ENCODE results near the gene HCN2.

HCN2 gene

GRCh38 chr19:660793-661426, 71.2 kb downstream of the HCN2 start:
- no peak for DNase-seq

- DNase-seq, result peak; percentile 82
These were observed 71.9 kb downstream of the HCN2 start for GRCh38 chr19:661427-662196.

GRCh38 chr19:662207-662961, 72.7 kb downstream of the HCN2 start:
- DNase-seq, result peak; percentile 79

- peak; percentile 97 for DNase-seq
These were observed 73.4 kb downstream of the HCN2 start, which contains the start of gene RNF126 for GRCh38 chr19:662962-663681. TSS of gene RNF126 (minus strand) at chr19:663214. CDS start at chr19:663121, 93 bp downstream.

GRCh38 chr19:663682-664117, 74.0 kb downstream of the HCN2 start:
- no peak for DNase-seq

- peak; percentile 87 for DNase-seq
These were observed 75.3 kb downstream of the HCN2 start for GRCh38 chr19:664913-665443.
